ENCODE measurements around the gene ZSCAN23.
"Not testable (repeated sequence)": the region's sequence is repeated elsewhere in the genome, so short reads cannot be mapped to it uniquely, and the experiment has no call there.

Gene ZSCAN23

DNA sequence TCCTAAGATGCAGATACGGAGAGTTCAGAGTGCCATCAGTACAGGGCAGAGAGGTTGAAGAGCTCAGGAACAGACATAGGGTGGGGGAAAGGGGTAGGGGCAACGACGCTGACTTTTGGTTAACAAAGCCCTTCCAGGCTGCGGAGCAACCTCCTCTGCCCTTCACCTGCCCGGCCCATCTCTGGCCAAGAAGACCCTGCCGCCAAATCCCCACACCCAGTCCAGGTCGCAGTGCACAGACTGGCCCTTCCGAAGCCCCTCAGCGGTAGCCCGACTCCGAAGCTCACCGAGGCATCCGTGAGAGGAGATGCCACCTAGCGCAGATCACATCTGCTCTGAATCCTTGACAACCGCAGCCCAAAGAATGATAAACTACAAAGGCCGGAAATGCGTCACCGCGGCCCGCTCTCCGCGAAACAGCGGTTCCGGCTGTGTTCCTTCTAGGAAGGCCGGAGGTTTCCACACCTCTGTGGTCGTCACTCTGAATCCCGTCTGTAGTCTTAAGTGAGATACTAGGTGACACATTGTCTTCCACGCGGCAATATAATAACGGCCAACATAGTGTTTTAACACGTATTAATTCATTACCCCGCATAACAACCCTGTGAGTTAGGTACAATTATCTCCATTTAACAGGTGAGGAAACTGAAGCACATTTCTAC is at the start of gene ZSCAN23:
ZSCAN23 (minus strand) TSS at position 380 of the 662 bp plus-strand sequence. CDS start 7,225 bp downstream, outside the sequence.
- DNase-seq: peak; percentile 80

GRCh38 chr6:28491984-28492317 is 48.7 kb upstream of the ZSCAN23 start:
- DNase-seq: no peak

- no peak for DNase-seq
Observed at GRCh38 chr6:28490205-28490890, 47.1 kb upstream of the ZSCAN23 start.

DNA sequence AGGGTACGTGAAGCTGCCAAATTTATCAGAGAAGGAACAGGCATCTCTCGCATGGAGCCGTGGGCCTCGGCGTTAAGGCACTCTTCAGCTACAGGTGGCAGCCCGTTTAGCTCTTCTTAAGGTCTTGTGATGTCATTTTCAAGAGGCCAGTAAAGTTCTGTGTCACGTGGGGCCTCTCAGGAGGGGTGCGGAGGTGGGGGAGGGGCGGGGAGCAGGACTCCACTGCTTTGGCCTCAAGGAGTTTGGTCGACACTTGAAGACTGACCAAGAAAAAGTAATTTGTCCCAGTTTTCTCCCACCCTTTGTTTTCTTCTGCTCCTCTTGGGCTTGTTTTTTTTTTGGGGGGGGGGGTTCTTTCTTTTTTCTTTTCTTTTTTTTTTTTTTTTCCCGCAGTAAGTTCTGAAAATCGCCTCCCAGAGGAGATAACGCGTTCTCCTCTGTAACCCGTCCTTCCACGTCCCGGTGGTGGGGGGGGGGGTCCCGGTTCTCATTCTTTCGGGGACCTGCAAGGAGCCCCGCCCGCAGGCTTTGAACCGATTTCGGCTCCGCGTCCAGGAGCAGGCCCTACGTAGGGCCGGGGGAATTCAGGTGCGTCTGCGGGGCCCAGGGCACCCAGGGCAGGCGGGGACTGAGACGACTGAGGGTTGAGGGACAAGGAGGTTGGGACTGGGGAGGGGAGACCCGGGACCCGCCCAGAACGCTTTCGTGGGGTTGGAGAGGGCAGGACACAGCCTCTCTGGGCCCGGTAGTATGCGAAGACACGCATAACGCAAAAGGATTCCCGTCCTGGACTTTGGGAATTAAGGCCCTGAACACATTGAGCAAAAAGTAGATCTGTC is 46.3 kb upstream of the ZSCAN23 start:
- no peak for DNase-seq

DNA sequence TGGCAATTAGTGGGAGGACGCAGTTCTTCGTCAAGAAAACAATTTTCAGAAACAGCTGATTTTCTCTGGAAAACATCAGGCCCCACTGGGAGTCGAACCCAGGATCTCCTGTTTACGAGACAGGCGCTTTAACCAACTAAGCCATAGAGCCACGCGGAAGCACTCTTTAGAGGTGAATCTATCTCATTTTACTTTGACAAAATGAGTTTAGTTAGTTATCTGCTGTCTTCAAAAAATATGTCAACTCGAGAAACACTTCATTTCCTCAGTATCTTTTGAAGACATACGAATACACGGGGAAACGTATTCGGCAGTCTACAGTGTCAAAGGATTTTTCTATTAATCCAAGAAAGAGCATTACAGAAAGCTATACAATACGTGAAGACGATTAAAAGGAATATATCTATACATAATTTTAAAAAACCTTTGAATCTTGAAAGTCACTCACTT is 45.6 kb upstream of the ZSCAN23 start:
- no peak for DNase-seq

GRCh38 chr6:28486988-28487742 is 43.9 kb upstream of the ZSCAN23 start:
- DNase-seq: no peak

- no peak for DNase-seq
Observed at GRCh38 chr6:28486533-28486932, 43.2 kb upstream of the ZSCAN23 start.

DNA sequence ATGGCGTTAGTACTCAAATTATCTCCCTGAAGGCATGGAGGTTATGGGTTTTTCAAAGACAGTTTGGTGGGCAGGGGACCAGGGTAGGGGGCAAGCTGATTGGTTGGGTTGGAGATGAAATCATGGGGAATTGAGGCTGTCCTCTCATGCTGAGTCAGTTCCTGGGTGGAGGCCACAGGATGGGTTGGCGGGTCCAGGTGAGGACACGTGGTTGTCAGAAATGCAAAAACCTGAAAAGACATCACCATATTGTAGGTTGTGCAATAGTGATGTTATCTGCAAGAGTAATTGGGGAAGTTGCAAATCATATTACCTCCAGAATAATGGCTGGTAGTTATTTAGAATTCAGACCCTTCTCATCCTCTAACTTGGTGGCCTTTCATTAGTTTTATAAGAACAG is 42.2 kb upstream of the ZSCAN23 start:
- no peak for DNase-seq

DNA sequence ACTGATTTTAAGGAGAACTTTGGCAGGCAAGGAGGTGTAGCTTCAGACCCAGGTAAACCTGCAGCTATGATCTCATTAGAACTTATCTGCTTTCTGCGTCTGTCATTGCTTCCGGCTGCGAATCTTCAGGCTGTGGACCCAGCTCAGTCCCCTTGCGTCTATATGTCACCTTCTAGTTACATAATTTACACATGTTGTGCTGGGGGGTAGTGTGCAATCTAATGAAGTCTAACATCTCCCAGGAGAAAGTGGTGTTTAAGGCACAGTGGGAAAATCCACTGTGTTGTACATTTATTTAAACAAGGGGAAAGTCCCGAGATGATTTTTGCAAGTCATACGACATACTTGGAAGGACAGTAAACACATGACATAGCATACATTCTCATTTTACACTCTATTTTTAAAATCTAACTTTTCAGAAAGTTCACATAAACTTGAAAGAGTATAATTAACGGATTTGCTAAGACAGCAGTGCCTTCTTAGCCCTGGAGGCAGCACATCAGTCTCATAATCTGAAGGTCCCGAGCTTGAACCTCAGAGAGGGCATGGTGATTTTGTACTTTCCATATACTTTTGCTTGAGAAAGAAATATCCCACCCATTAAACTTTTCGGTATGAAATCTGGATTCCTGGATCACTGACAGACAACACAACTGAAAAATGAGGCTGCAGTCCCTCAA is 37.1 kb upstream of the ZSCAN23 start:
- no peak for DNase-seq

DNA sequence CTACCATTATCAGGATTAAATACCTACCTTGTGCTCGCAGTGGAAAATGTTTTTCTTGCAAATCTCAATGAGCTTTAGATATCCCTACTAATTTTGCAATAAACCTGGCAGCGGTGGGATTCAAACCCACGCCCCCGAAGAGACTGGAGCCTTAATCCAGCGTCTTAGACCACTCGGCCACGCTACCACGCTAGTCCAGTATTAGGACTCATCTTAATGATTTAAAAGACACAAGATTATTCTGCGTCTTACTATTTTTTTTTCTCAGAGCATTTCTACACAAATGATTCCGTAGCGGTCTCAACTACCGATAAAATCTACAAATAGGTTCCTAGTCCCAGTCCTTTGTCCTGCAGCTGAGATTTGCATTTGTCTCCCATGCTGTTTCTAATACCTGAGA is 35.2 kb upstream of the ZSCAN23 start:
- no peak for DNase-seq

- DNase-seq: no peak
Observed at GRCh38 chr6:28474441-28475219, 31.3 kb upstream of the ZSCAN23 start.

GRCh38 chr6:28469153-28469745 is 26.0 kb upstream of the ZSCAN23 start:
- not testable (repeated sequence) for DNase-seq

DNA sequence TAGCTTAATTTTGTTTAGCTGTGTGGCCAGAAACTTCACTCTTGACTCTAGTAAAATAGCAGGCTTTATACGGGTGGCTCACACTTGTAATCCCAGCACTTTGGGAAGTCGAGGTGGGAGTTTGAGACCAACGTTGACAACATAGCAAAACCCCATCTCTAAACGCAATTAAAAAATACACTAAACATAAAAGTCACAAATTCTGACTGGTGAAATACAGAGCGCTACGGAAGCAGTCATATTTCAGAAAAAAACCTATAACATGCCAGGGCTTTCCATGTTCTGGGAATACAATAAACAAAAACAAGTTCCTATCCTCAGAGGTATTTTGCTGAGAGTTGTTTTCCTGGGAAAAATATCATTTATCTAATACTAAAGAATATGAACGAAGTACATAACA is 24.8 kb upstream of the ZSCAN23 start:
- no peak for DNase-seq

DNA sequence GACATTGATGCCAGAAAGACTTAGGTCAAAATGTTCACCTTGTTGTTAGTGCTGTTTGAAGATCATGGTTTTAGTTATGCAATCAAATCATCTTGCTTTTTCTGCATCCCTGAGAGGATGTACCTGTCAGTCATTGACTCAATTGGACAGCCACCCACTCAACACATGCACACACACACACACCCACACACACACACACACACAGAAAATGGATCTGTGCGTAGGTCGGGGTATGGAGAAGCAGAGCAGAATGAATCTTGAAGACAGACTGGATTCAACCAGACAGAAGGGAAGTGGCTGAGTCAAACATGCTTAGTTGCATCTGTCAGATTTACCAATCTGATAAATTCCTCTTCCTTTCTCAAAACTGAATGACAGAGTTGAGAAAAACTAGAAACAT is 19.1 kb upstream of the ZSCAN23 start:
- no peak for DNase-seq

DNA sequence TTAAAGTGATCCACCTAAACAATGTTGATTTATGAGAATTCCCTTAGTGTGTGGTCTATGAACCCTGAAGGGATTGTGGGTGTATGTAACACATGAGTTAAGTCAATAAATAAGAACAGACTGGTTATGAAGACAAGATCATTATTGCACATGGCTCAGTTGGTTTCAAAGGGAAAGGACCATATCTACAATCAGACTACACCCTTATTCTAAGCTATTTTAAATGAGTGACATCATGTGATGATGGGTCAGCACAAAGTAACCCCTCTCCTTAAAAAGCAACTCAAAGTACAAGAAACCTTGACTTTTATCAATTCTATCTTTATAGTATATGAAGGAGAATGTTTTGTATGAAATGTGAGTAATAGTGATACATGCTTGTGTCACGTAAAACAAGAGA is 15.3 kb upstream of the ZSCAN23 start:
- DNase-seq: no peak

DNA sequence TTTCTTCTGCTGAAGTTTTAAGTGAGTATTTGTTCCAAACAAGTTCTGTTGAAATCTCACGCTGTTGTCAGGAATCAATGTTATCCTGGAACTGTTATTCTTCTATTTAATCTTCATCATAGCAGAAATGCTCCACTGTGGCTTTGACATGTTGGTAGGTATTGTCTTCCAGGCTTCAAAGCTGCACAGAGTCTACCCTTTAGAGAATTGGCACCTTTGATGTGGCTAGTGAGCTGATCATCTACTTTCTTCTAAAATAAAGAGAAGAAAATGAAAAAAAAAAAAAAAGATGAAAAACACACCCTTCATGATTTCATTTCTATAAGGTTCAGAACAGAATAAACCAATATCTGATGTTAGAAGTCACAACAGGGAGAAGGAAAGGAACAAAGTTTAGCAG is 5.8 kb upstream of the ZSCAN23 start:
- no peak for DNase-seq

GRCh38 chr6:28447512-28447906 is 4.2 kb upstream of the ZSCAN23 start:
- not testable (repeated sequence) for DNase-seq

- DNase-seq: no peak
Observed at GRCh38 chr6:28446818-28447511, 3.7 kb upstream of the ZSCAN23 start.

DNA sequence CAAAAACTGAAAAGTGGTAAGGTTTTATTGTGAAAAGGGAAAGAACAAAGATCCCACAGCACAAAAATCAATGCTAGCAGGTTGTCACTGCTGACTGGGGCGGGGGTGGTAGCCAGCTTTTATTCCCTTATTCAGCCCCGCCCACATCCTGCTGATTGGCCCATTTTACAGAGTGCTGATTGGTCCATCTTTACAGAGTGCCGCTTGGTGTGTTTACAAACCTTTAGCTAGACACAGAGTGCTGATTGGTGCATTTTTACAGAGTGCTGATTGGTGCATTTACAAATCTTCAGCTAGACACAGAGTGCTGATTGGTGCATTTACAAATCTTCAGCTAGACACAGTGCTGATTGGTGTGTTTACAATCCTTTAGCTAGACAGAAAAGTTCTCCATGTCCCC is 1.5 kb upstream of the ZSCAN23 start:
- not testable (repeated sequence) for DNase-seq

DNA sequence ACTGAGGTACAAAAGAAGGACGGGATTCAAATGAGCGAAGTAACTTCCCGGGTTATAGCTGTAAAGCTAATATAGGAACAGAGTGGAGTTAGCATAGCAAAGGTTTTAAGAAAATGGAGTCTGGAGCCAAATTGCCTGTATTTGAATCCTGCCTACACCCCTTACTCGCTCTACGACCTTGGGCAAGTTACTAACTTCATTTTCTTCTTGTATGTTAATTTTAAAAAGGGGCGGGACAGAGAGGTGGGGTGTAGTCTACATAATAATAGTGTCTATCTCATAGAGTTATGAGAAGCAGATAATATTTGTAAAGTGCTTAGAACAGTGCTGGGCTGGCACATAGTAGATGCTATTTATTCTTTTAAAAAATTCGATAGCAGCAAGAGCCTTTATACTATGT is 705 bp downstream of the ZSCAN23 start:
- no peak for DNase-seq

- no peak for DNase-seq
Observed at GRCh38 chr6:28436404-28436803, 6.9 kb downstream of the ZSCAN23 start.
